Epithelial cell of alveolus of lung (primary cell): ENCODE measurements around the gene GFM2. TPM values are rescaled to one million over a fixed set of nuclear protein-coding genes. Genes with fewer than 3 reads are reported as not detected.

Source experiments
- total RNA-seq: library from RNA; depleted of rRNA; stranded (reverse); fragments of >200 nt; gene quantifications from 2 replicates; pipeline ENCODE4 v1.2.1, GENCODE V29; 2015

Gene GFM2, protein sequence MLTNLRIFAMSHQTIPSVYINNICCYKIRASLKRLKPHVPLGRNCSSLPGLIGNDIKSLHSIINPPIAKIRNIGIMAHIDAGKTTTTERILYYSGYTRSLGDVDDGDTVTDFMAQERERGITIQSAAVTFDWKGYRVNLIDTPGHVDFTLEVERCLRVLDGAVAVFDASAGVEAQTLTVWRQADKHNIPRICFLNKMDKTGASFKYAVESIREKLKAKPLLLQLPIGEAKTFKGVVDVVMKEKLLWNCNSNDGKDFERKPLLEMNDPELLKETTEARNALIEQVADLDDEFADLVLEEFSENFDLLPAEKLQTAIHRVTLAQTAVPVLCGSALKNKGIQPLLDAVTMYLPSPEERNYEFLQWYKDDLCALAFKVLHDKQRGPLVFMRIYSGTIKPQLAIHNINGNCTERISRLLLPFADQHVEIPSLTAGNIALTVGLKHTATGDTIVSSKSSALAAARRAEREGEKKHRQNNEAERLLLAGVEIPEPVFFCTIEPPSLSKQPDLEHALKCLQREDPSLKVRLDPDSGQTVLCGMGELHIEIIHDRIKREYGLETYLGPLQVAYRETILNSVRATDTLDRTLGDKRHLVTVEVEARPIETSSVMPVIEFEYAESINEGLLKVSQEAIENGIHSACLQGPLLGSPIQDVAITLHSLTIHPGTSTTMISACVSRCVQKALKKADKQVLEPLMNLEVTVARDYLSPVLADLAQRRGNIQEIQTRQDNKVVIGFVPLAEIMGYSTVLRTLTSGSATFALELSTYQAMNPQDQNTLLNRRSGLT
- 24.0 and 25.7 TPM in 2 replicates for total RNA-seq

GRCh38 chr5:74766849-74767578, at the start of gene GFM2, which contains the start of gene NSA2:
Gene GFM2, minus strand, starts transcription at chr5:74767117. Its CDS starts 3,375 bp downstream, at chr5:74763742.
Gene NSA2, plus strand, starts transcription at chr5:74767249. Its CDS starts 112 bp downstream, at chr5:74767361.

GRCh38 chr5:74684900-74685851, 81.7 kb downstream of the GFM2 start, which contains the start of gene HEXB:
Gene HEXB, plus strand, starts transcription at chr5:74685233. Its CDS starts 28 bp downstream, at chr5:74685261.

Other genes starting within 250 kb of the GFM2 start
- gene ENC1, start 126.4 kb downstream of the GFM2 start, total RNA-seq: 37.9 and 49.5 TPM in 2 replicates
- 93.3 and 113 TPM in 2 replicates for gene HEXB, start 81.9 kb downstream of the GFM2 start, total RNA-seq
- 85.2 and 231 TPM in 2 replicates for gene NSA2, start 132 bp upstream of the GFM2 start, total RNA-seq
- gene FAM169A, start 99.3 kb upstream of the GFM2 start, total RNA-seq: under 0.01 and 0.78 TPM in 2 replicates